Retina (tissue), 1 donor: ENCODE results near the gene CANT1.

Experiments
- DNase-seq: peaks from one replicate; pipeline ENCODE4 v3.0.0-alpha.2; 2016

CANT1 gene

GRCh38 chr17:79009397-79010303 is at the start of gene CANT1:
Gene CANT1, minus strand, starts transcription at chr17:79009764. Its CDS starts 12,142 bp downstream, at chr17:78997622.
- peak; percentile 95 for DNase-seq

- DNase-seq: no peak
These were observed 48.3 kb upstream of the CANT1 start for GRCh38 chr17:79057737-79058385.

GRCh38 chr17:79055197-79055596 is 45.6 kb upstream of the CANT1 start:
- no peak for DNase-seq

GRCh38 chr17:79054200-79054960 is 44.8 kb upstream of the CANT1 start:
- no peak for DNase-seq

GRCh38 chr17:79053251-79053925 is 43.8 kb upstream of the CANT1 start:
- no peak for DNase-seq

- no peak for DNase-seq
These were observed 42.6 kb upstream of the CANT1 start for GRCh38 chr17:79052131-79052530.

- DNase-seq: no peak
These were observed 41.7 kb upstream of the CANT1 start for GRCh38 chr17:79051306-79051705.

GRCh38 chr17:79050551-79050950 is 41.0 kb upstream of the CANT1 start:
- DNase-seq: no peak

- no peak for DNase-seq
These were observed 40.3 kb upstream of the CANT1 start for GRCh38 chr17:79049821-79050220.

- no peak for DNase-seq
These were observed 39.5 kb upstream of the CANT1 start for GRCh38 chr17:79048826-79049755.

GRCh38 chr17:79047923-79048825 is 38.6 kb upstream of the CANT1 start:
- peak; percentile 39 for DNase-seq

- no peak for DNase-seq
These were observed 37.8 kb upstream of the CANT1 start for GRCh38 chr17:79047291-79047920.

- peak; percentile 14 for DNase-seq
These were observed 37.3 kb upstream of the CANT1 start for GRCh38 chr17:79046916-79047280.

GRCh38 chr17:79046197-79046915 is 36.8 kb upstream of the CANT1 start:
- DNase-seq: peak; percentile 35

GRCh38 chr17:79045842-79046196 is 36.3 kb upstream of the CANT1 start:
- peak; percentile 92 for DNase-seq

GRCh38 chr17:79045001-79045729 is 35.6 kb upstream of the CANT1 start:
- DNase-seq: no peak

- DNase-seq: no peak
These were observed 34.9 kb upstream of the CANT1 start for GRCh38 chr17:79044462-79044861.

GRCh38 chr17:79043931-79044320 is 34.4 kb upstream of the CANT1 start:
- DNase-seq: no peak
